Measurements from ENCODE around the gene SPATA19.

The SPATA19 gene, protein sequence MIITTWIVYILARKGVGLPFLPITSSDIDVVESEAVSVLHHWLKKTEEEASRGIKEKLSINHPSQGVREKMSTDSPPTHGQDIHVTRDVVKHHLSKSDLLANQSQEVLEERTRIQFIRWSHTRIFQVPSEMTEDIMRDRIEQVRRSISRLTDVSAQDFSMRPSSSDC

DNA sequence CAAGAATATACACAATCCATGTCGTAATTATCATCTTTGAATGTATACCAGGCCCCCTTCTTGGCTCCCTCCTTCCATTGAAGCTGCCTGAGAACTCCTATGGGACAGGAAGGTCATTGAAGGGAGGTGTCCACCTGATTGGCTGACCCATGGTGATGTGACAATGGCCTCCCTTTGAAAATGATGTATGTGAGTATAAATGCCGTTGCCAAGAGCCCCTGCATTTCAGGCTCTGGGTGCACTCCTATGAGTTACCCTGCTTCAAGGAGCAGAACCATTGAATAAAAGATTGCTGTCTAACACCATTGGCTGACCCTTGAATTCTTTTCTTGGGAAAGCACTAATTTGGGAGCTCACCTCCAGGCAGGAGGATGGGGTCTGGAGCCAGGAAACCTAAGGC, at the start of gene SPATA19:
SPATA19 (minus strand) TSS at position 101 of the 400 bp plus-strand sequence; CDS start at position 34, 67 bp downstream.
- TF ChIP-seq, protein P1, sequence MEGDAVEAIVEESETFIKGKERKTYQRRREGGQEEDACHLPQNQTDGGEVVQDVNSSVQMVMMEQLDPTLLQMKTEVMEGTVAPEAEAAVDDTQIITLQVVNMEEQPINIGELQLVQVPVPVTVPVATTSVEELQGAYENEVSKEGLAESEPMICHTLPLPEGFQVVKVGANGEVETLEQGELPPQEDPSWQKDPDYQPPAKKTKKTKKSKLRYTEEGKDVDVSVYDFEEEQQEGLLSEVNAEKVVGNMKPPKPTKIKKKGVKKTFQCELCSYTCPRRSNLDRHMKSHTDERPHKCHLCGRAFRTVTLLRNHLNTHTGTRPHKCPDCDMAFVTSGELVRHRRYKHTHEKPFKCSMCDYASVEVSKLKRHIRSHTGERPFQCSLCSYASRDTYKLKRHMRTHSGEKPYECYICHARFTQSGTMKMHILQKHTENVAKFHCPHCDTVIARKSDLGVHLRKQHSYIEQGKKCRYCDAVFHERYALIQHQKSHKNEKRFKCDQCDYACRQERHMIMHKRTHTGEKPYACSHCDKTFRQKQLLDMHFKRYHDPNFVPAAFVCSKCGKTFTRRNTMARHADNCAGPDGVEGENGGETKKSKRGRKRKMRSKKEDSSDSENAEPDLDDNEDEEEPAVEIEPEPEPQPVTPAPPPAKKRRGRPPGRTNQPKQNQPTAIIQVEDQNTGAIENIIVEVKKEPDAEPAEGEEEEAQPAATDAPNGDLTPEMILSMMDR (IDR thresholded peaks at IDR 0.05; ENCODE audit: insufficient read depth, missing control alignments) = no peak
- FAIRE-seq (no peak), DNase-seq (ENCODE audit: insufficient read length, low spot score) (no peak)

DNA sequence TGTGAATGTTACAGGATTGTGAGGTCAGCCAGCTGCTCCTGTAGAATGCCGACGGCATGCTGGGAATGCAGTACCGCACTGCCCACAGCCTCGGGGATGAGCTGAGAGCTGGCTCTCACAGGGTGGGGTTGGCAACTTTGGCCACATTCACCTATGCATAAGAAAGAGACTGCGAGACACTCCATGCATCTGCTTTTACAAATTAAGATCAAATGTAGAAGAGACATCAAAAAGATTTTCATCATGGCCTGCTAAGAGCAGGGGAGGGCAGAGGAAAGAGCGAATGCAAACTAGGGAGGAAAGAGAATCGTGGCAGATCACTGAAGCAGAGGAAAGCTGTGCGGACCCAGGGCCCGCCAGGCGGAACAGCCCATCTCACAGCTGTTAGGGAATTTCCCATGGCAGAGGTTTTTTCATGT, 49.8 kb upstream of the SPATA19 start:
- TF ChIP-seq, protein P1 (IDR thresholded peaks at IDR 0.05; ENCODE audit: insufficient read depth, missing control alignments) = no peak
- DNase-seq (ENCODE audit: insufficient read length, low spot score) (no peak), FAIRE-seq (no peak)

DNA sequence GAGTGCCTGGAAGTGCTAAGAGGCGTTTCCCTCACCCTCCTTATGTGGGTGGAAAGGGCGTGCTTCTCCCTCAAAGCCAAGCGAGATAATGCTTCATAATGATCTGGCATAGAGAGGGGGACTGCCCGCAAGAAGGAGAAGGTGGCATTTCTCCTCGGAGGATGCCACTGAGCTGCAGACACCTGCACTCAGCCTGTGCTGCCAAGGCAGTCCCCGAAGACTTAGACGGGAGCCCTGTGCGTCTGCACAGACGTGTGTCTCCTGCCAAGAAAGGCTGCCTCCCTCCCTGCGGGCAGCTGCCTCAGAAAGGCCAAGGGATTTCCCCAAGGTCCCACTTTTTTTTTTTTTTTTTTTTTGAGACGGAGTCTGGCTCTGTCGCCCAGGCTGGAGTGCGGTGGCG, 48.1 kb upstream of the SPATA19 start:
- TF ChIP-seq, protein P1 (IDR thresholded peaks at IDR 0.05; ENCODE audit: insufficient read depth, missing control alignments) = no peak
- FAIRE-seq (no peak), DNase-seq (ENCODE audit: insufficient read length, low spot score) (no peak)

DNA sequence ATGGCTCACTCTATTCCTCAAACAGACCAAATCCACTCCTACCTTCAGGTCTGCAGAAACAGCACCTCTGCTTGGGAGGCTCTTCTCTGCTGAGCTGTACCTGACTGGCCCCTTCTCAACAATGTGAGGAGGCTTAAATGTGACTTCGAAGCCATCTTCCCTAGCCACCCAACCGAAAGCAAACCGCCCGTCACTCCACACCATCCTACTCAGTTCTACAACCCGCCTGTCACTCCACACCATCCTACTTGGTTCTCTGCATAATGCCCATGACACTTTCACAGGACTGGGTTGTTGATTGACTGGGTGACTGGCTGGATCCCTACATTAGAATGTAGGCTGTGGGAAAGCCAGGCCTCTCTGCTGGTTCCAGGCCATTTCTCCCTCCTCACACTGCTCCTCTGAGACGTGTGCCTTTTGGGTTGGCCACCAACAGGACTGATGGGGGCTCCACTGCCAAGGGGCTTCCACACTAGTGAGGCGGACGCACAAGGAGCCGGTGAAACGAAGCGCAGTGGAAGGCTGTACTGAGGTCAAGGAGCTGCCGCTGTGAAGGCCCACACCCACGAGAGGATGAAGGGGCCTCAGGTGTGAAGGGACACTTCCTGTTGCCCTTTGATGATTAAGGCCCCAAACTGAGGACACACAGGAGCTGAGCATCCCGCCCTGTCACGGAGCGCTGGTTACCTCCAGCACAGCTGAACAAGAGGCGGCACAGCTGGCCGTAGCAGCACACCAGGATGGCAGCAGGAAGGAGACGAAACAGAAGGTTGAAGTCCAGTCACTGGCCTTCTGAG, 47.5 kb upstream of the SPATA19 start:
- FAIRE-seq = no peak
- DNase-seq (ENCODE audit: insufficient read length, low spot score) = no peak
- TF ChIP-seq, protein P1 (IDR thresholded peaks at IDR 0.05; ENCODE audit: insufficient read depth, missing control alignments) = no peak

DNA sequence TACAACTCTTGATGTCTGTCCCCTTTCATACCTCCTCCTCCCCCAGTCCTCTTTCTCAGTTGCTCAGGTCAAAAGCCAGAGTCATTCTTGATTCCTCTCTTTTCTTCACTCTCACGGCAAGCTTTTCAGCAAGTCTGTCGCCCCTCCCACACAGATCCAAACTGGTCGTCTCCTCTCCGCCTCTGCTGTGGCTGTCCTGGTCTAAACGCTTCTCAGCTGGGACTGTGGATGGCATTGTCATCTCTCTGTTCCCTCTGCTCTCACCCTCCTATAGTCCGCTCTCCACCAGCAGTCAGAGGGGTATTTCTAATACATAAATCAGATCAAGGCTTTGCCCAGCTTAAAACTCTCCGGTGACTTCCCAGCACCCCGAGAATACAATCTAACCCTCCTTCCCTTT, 46.8 kb upstream of the SPATA19 start:
- TF ChIP-seq, protein P1 (IDR thresholded peaks at IDR 0.05; ENCODE audit: insufficient read depth, missing control alignments) = no peak
- DNase-seq (ENCODE audit: insufficient read length, low spot score) (no peak), FAIRE-seq (no peak)

DNA sequence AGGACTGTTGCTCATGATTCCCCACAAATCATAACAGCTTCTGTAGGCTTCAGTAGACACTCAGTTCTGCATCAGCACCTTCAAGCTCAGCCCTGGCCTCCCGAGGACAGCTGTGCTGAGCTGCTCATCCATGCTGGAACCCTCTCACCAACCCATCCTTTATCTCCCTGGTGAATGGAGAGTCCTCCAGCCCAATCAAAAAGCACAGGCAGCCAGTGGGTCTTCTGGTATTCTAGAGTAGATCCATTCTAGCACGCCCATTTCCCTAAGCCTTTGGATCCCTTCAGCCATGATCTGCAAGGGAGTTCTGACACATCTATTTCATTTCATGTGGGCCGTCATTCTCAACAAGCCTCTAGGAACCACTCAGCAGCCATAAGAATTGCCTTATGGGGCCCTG, 44.6 kb upstream of the SPATA19 start:
- no peak for DNase-seq (ENCODE audit: insufficient read length, low spot score)
- FAIRE-seq = no peak
- TF ChIP-seq, protein P1 (IDR thresholded peaks at IDR 0.05; ENCODE audit: insufficient read depth, missing control alignments) = no peak

DNA sequence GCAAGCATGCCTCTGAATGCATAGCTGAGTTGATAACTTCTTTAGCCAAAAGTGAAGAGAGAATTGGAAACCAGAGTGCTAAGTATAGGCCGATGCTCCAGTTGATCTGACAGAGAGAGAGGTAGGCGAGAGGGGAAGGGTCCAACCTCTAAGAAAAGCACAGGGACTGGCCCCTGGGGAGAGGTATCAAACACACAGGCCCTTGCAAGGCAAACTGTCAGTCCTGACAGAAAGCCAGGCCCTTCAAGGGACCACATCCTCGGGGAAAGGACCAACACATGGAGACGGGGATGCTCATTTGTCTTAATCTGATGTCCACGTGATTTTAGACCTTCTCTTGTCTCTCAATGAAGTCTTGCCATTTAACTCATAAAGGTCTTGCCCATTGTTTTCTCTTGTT, 43.9 kb upstream of the SPATA19 start:
- DNase-seq (ENCODE audit: insufficient read length, low spot score) (no peak), FAIRE-seq (no peak)
- TF ChIP-seq, protein P1 (IDR thresholded peaks at IDR 0.05; ENCODE audit: insufficient read depth, missing control alignments) = no peak
